ENCODE data around the gene MPEG1.

Gene MPEG1

GRCh38 chr11:59182457-59183151, 30.1 kb downstream of the MPEG1 start:
- no peaks in the 10 kb centered on the region for H3K36me3 ChIP-seq (replicated peaks; ENCODE audit: insufficient read depth, low read length)

GRCh38 chr11:59181746-59182456, 30.8 kb downstream of the MPEG1 start:
- H3K36me3 ChIP-seq (replicated peaks; ENCODE audit: insufficient read depth, low read length): no peaks in the 10 kb centered on the region
- no peak overlapping the region for H2AFZ ChIP-seq (ENCODE audit: low read length)
- H3K27me3 ChIP-seq (replicated peaks; ENCODE audit: insufficient read depth, low read length): no peaks in the 10 kb centered on the region
- no peak overlapping the region for H3K4me2 ChIP-seq (ENCODE audit: low read depth, low read length)
- no peaks in the 10 kb centered on the region for H3K4me1 ChIP-seq (ENCODE audit: low read length)
- H3K79me2 ChIP-seq (ENCODE audit: low read length): no peaks in the 10 kb centered on the region
- no peak overlapping the region for H3K9ac ChIP-seq (ENCODE audit: low read length)
- H3K4me3 ChIP-seq (ENCODE audit: low read length): no peak overlapping the region
- H3K9me3 ChIP-seq (replicated peaks; ENCODE audit: insufficient read depth, low read length): no peaks in the 10 kb centered on the region
- no peak for TF ChIP-seq CTCF (IDR thresholded peaks at IDR 0.05; ENCODE audit: low read length)
- no peak for DNase-seq
- no peaks in the 10 kb centered on the region for H4K20me1 ChIP-seq (ENCODE audit: insufficient read depth, low read length)
- no peak overlapping the region for H3K27ac ChIP-seq (ENCODE audit: low read length)
- H3F3A ChIP-seq (ENCODE audit: insufficient read depth, low read length): no peaks in the 10 kb centered on the region
- no peaks in the 10 kb centered on the region for H3K9me2 ChIP-seq (replicated peaks; ENCODE audit: insufficient read depth, low read length)

More at GRCh38 chr11:59182457-59183151, 30.1 kb downstream of the MPEG1 start:
- Histone ChIP-seq H3K4me3 (ENCODE audit: low read length) (no peak overlapping the region), H4K20me1 (ENCODE audit: insufficient read depth, low read length) (no peaks in the 10 kb centered on the region), H3K9me3 (replicated peaks; ENCODE audit: insufficient read depth, low read length) (no peaks in the 10 kb centered on the region), H3K9ac (ENCODE audit: low read length) (no peak overlapping the region), H3F3A (ENCODE audit: insufficient read depth, low read length) (no peaks in the 10 kb centered on the region), H3K79me2 (ENCODE audit: low read length) (no peaks in the 10 kb centered on the region), H3K27me3 (replicated peaks; ENCODE audit: insufficient read depth, low read length) (no peaks in the 10 kb centered on the region), H3K27ac (ENCODE audit: low read length) (no peak overlapping the region), H3K9me2 (replicated peaks; ENCODE audit: insufficient read depth, low read length) (no peaks in the 10 kb centered on the region), H2AFZ (ENCODE audit: low read length) (no peak overlapping the region), H3K4me2 (ENCODE audit: low read depth, low read length) (no peak overlapping the region), H3K4me1 (ENCODE audit: low read length) (no peaks in the 10 kb centered on the region)
- TF ChIP-seq CTCF (IDR thresholded peaks at IDR 0.05; ENCODE audit: low read length) (peak; percentile 54), EZH2phosphoT487 (IDR thresholded peaks at IDR 0.05; ENCODE audit: low read length) (no peak)
- DNase-seq: no peak

- Histone ChIP-seq H3K27me3 (replicated peaks; ENCODE audit: insufficient read depth, low read length) (no peaks in the 10 kb centered on the region), H3K79me2 (ENCODE audit: low read length) (no peaks in the 10 kb centered on the region), H3K4me1 (ENCODE audit: low read length) (no peaks in the 10 kb centered on the region), H3K36me3 (replicated peaks; ENCODE audit: insufficient read depth, low read length) (no peaks in the 10 kb centered on the region), H3F3A (ENCODE audit: insufficient read depth, low read length) (no peaks in the 10 kb centered on the region), H3K9ac (ENCODE audit: low read length) (no peak overlapping the region), H3K9me2 (replicated peaks; ENCODE audit: insufficient read depth, low read length) (no peaks in the 10 kb centered on the region), H4K20me1 (ENCODE audit: insufficient read depth, low read length) (no peaks in the 10 kb centered on the region), H3K9me3 (replicated peaks; ENCODE audit: insufficient read depth, low read length) (no peaks in the 10 kb centered on the region), H3K4me3 (ENCODE audit: low read length) (no peak overlapping the region), H3K27ac (ENCODE audit: low read length) (no peak overlapping the region), H3K4me2 (ENCODE audit: low read depth, low read length) (no peak overlapping the region), H2AFZ (ENCODE audit: low read length) (no peak overlapping the region)
- no peak for DNase-seq
- no peak for TF ChIP-seq CTCF (IDR thresholded peaks at IDR 0.05; ENCODE audit: low read length)
- no peak for TF ChIP-seq EZH2 (optimal IDR thresholded peaks at IDR 0.05; ENCODE audit: low read depth, low read length)
- no peak for TF ChIP-seq EZH2phosphoT487 (IDR thresholded peaks at IDR 0.05; ENCODE audit: low read length)
Observed at GRCh38 chr11:59180907-59181306, 31.8 kb downstream of the MPEG1 start.

Measured in MM.1S (cell line).